ENCODE results near the gene ENTPD2.

ENTPD2 gene

GRCh38 chr9:137078701-137079400, 25.0 kb upstream of the ENTPD2 start:
- no peak for DNase-seq

GRCh38 chr9:137077758-137078693, 24.2 kb upstream of the ENTPD2 start:
- DNase-seq: peak; percentile 47

- peak; percentile 56 for DNase-seq
These were observed 23.3 kb upstream of the ENTPD2 start, which contains the start of gene UAP1L1 for GRCh38 chr9:137077010-137077747. Gene UAP1L1 (plus strand): TSS chr9:137077517. CDS start chr9:137077533, 16 bp downstream.

GRCh38 chr9:137076636-137077009, 22.8 kb upstream of the ENTPD2 start:
- DNase-seq: no peak

GRCh38 chr9:137075275-137075775, 21.5 kb upstream of the ENTPD2 start:
- no peak for DNase-seq

- no peak for DNase-seq
These were observed 20.9 kb upstream of the ENTPD2 start for GRCh38 chr9:137074657-137075274.

- DNase-seq: no peak
These were observed 20.1 kb upstream of the ENTPD2 start for GRCh38 chr9:137073992-137074399.

GRCh38 chr9:137071282-137071681, 17.4 kb upstream of the ENTPD2 start:
- DNase-seq: no peak

- DNase-seq: no peak
These were observed 17.0 kb upstream of the ENTPD2 start for GRCh38 chr9:137070906-137071275.

GRCh38 chr9:137070201-137070905, 16.5 kb upstream of the ENTPD2 start, which contains the start of gene SAPCD2:
Gene SAPCD2 (minus strand): TSS chr9:137070557. CDS start chr9:137070460, 97 bp downstream.
- DNase-seq: peak; percentile 90

GRCh38 chr9:137069508-137070091, 15.7 kb upstream of the ENTPD2 start:
- no peak for DNase-seq

- no peak for DNase-seq
These were observed 15.0 kb upstream of the ENTPD2 start for GRCh38 chr9:137068539-137069507.

GRCh38 chr9:137067860-137068538, 14.1 kb upstream of the ENTPD2 start:
- peak; percentile 93 for DNase-seq

GRCh38 chr9:137066096-137066861, 12.4 kb upstream of the ENTPD2 start:
- DNase-seq: no peak

- DNase-seq: no peak
These were observed 11.6 kb upstream of the ENTPD2 start for GRCh38 chr9:137065336-137065967.

- DNase-seq: no peak
These were observed 11.0 kb upstream of the ENTPD2 start for GRCh38 chr9:137064880-137065164.

GRCh38 chr9:137064027-137064879, 10.4 kb upstream of the ENTPD2 start:
- peak; percentile 55 for DNase-seq

All from activated CD4-positive, alpha-beta T cell treated with anti-CD3 and anti-CD28 coated beads, Interleukin-2, amount 50 U/mL, for 16 hours (primary cell).